GM12865 (cell line): ENCODE results near the gene WFIKKN2.
"Not testable (repeated sequence)": the region's sequence is repeated elsewhere in the genome, so short reads cannot be mapped to it uniquely, and the experiment has no call there.

Source experiments
- DNase-seq: peaks from one replicate; pipeline ENCODE4 v3.0.0; 2010; ENCODE audit warnings: low read depth
- H3K4me3 ChIP-seq: 2 replicates; pipeline ENCODE4 v1.5.1; 2011; ENCODE audit warnings: mild to moderate bottlenecking, low read depth, low read length, control low read depth
- CTCF ChIP-seq: IDR thresholded peaks from 2 replicates; pipeline ENCODE4 v1.5.1; 2011; ENCODE audit warnings: low read length, control low read depth, low read depth, inconsistent platforms; ENCODE audit not compliant: insufficient read depth; ENCODE audit errors: missing control alignments

WFIKKN2 gene

GRCh38 chr17:50853015-50853615 is 17.7 kb downstream of the WFIKKN2 start:
- no peak for TF ChIP-seq CTCF

GRCh38 chr17:50853781-50854180 is 18.4 kb downstream of the WFIKKN2 start:
- no peak overlapping the region for H3K4me3 ChIP-seq

More at GRCh38 chr17:50853015-50853615, 17.7 kb downstream of the WFIKKN2 start:
- H3K4me3 ChIP-seq: no peak overlapping the region
- no peak for DNase-seq

GRCh38 chr17:50855708-50856330 is 20.4 kb downstream of the WFIKKN2 start:
- DNase-seq: no peak
- no peak overlapping the region for H3K4me3 ChIP-seq
- TF ChIP-seq CTCF: no peak

More at GRCh38 chr17:50853781-50854180, 18.4 kb downstream of the WFIKKN2 start:
- TF ChIP-seq CTCF: no peak
- DNase-seq: no peak

GRCh38 chr17:50856431-50856830 is 21.0 kb downstream of the WFIKKN2 start:
- H3K4me3 ChIP-seq: no peak overlapping the region
- no peak for DNase-seq
- no peak for TF ChIP-seq CTCF

GRCh38 chr17:50858486-50859225 is 23.3 kb downstream of the WFIKKN2 start:
- no peak for TF ChIP-seq CTCF
- no peak for DNase-seq
- no peak overlapping the region for H3K4me3 ChIP-seq

- not testable (repeated sequence) for H3K4me3 ChIP-seq
Observed at GRCh38 chr17:50859727-50860126, 24.3 kb downstream of the WFIKKN2 start.

GRCh38 chr17:50861334-50861676 is 25.9 kb downstream of the WFIKKN2 start:
- TF ChIP-seq CTCF: no peak
- DNase-seq: no peak
- H3K4me3 ChIP-seq: no peak overlapping the region

More at GRCh38 chr17:50859727-50860126, 24.3 kb downstream of the WFIKKN2 start:
- not testable (repeated sequence) for DNase-seq
